Endothelial cell of umbilical vein (primary cell): ENCODE measurements around the gene COPE. TPM values are rescaled to one million over a fixed set of nuclear protein-coding genes. Genes with fewer than 3 reads are reported as not detected.

Experiments used
- BruUV-seq: library from RNA; stranded (reverse); fragments of 400-500 nt; replicated peaks from 2 replicates; lab custom pipeline; 2021; lab: Mats Ljungman, UMichigan
- CTCF ChIA-PET: fragments of 300-600, 350-600 bp; sonication (Branson Sonifier 250); formaldehyde crosslinking; loops from one replicate; lab custom pipeline; 2021; ENCODE audit warnings: antibody characterized with exemption, inconsistent platforms; lab: Charles Lee
- POLR2A ChIA-PET: fragments of 300-600, 350-600 bp; sonication (Branson Sonifier 250); formaldehyde crosslinking; loops from one replicate; lab custom pipeline; 2021; ENCODE audit warnings: antibody characterized with exemption, inconsistent platforms; lab: Charles Lee
- DNase-seq: peaks from one replicate; pipeline ENCODE4 v3.0.0-alpha.2; 2011; ENCODE audit warnings: low read depth, low spot score
- FAIRE-seq: peaks from 2 replicates; lab custom pipeline; 2011; peaks lifted over from hg19 to GRCh38; lab: Jason Lieb, UNC
- H2AFZ ChIP-seq: 2 replicates; pipeline ENCODE4 v1.6.0; 2012; ENCODE audit warnings: low read depth, low read length, control low read depth, inconsistent platforms
- H3K27ac ChIP-seq: 2 replicates; pipeline ENCODE4 v1.5.1; 2011; ENCODE audit warnings: low read depth, mild to moderate bottlenecking, control low read depth, low read length, moderate library complexity; ENCODE audit not compliant: insufficient read depth
- H3K27me3 ChIP-seq, 2 experiments: 2 replicates each; pipeline versions ENCODE4 v1.6.0 to v1.6.1; 2011; ENCODE audit warnings: low read length in 2 of 2, mixed read lengths in 1 of 2; ENCODE audit not compliant: control insufficient read depth in 2 of 2, insufficient read depth in 2 of 2
- H3K36me3 ChIP-seq, 2 experiments: 2 replicates in 1 of 2; 3 replicates in 1 of 2; pipeline ENCODE4 v1.5.1; 2011; ENCODE audit warnings: low read length in 2 of 2, mild to moderate bottlenecking in 1 of 2, moderate library complexity in 1 of 2; ENCODE audit not compliant: control insufficient read depth in 2 of 2, insufficient read depth in 2 of 2; ENCODE audit errors: extremely low read depth in 1 of 2
- H3K4me1 ChIP-seq: 3 replicates; pipeline ENCODE4 v1.5.1; 2011; ENCODE audit warnings: mild to moderate bottlenecking, low read length; ENCODE audit not compliant: control insufficient read depth, insufficient read depth; ENCODE audit errors: extremely low read depth
- H3K4me2 ChIP-seq: 2 replicates; pipeline ENCODE4 v1.6.1; 2011; ENCODE audit warnings: low read length, control low read depth, mixed read lengths; ENCODE audit not compliant: insufficient read depth
- H3K4me3 ChIP-seq, 3 experiments: fragments of 200-600 bp in 1 of 3; sonication (generic), shearing (Covaris generic) in 1 of 3; replicated peaks in 1 of 3; 2 replicates each; pipeline ENCODE4 v1.5.1; 2011 to 2016; ENCODE audit warnings: control low read depth in 3 of 3, low read length in 3 of 3, mild to moderate bottlenecking in 2 of 3, inconsistent platforms in 1 of 3, low read depth in 1 of 3, moderate library complexity in 1 of 3; ENCODE audit not compliant: insufficient read depth in 1 of 3
- H3K79me2 ChIP-seq: 2 replicates; pipeline ENCODE4 v1.6.0; 2012; ENCODE audit warnings: low read length, inconsistent platforms; ENCODE audit not compliant: control insufficient read depth, insufficient read depth
- H3K9ac ChIP-seq: replicated peaks from 2 replicates; pipeline ENCODE3; 2011; ENCODE audit warnings: low read length, control low read depth; ENCODE audit not compliant: insufficient read depth; ENCODE audit errors: extremely low read depth
- H3K9me1 ChIP-seq: replicated peaks from 3 replicates; pipeline ENCODE4 v1.6.0; 2011; ENCODE audit warnings: mild to moderate bottlenecking, low read length; ENCODE audit not compliant: control insufficient read depth, insufficient read depth; ENCODE audit errors: extremely low read depth
- H3K9me3 ChIP-seq: replicated peaks from 2 replicates; pipeline ENCODE4 v1.5.1; 2012; ENCODE audit warnings: low read length, inconsistent platforms; ENCODE audit not compliant: control insufficient read depth, insufficient read depth
- H4K20me1 ChIP-seq: replicated peaks from 2 replicates; pipeline ENCODE3; 2011; ENCODE audit warnings: mild to moderate bottlenecking, low read length; ENCODE audit not compliant: control insufficient read depth, insufficient read depth; ENCODE audit errors: extremely low read depth
- CTCF ChIP-seq, 2 donors: IDR thresholded peaks; 1 replicate in 1 of 2; 2 replicates in 1 of 2; pipeline ENCODE4 v1.5.1; 2011; ENCODE audit warnings: low read length in 2 of 2, mild to moderate bottlenecking in 2 of 2, moderate library complexity in 2 of 2, control low read depth in 1 of 2, inconsistent platforms in 1 of 2, low read depth in 1 of 2; ENCODE audit not compliant: insufficient read depth in 1 of 2; ENCODE audit errors: extremely low read depth in 1 of 2
- EZH2 ChIP-seq: IDR thresholded peaks from 2 replicates; pipeline ENCODE4 v1.6.1; 2012; ENCODE audit warnings: borderline replicate concordance, low read depth, mild to moderate bottlenecking, moderate library complexity, low read length, inconsistent platforms; ENCODE audit not compliant: severe bottlenecking
- FOS ChIP-seq: IDR thresholded peaks from 2 replicates; pipeline ENCODE4 v1.6.1; 2011; ENCODE audit warnings: mild to moderate bottlenecking, low read length, moderate library complexity, borderline replicate concordance; ENCODE audit not compliant: insufficient read depth
- GATA2 ChIP-seq: IDR thresholded peaks from 2 replicates; pipeline ENCODE4 v1.7.0; 2011; ENCODE audit warnings: low read depth, mild to moderate bottlenecking, moderate library complexity, mixed read lengths, low read length; ENCODE audit not compliant: insufficient read length, insufficient read depth
- JUN ChIP-seq: IDR thresholded peaks from 2 replicates; pipeline ENCODE4 v1.6.1; 2011; ENCODE audit warnings: borderline replicate concordance, low read depth; ENCODE audit not compliant: insufficient read length, insufficient read depth
- POLR2A ChIP-seq: IDR thresholded peaks from 2 replicates; pipeline ENCODE4 v1.6.1; 2012; ENCODE audit warnings: low read depth, mild to moderate bottlenecking, control low read depth, low read length
- POLR2AphosphoS5 ChIP-seq: IDR thresholded peaks from 2 replicates; pipeline ENCODE4 v1.6.1; 2012; ENCODE audit warnings: low read depth, mild to moderate bottlenecking, control low read depth, low read length, moderate library complexity; ENCODE audit not compliant: insufficient read depth
- dilution Hi-C: fragments of 300-500 bp; cut with MboI; formaldehyde crosslinking; loops from one replicate; pipeline ENCODE4 v1.15.0; 2019; ENCODE audit warnings: low sequenced_read_pairs; ENCODE audit not compliant: extremely low pct_ligation_motif_present
- intact Hi-C: fragments of 100-400 bp; cut with micrococcal nuclease; formaldehyde crosslinking; loops from one replicate; pipeline ENCODE4 v1.10.0; 2022
- polyA plus RNA-seq, 4 experiments: library from polyadenylated mRNA; depleted of rRNA in 3 of 4; stranded (reverse) in 3 of 4; unstranded in 1 of 4; fragments of >200 nt; gene quantifications; 2 replicates each; pipeline versions ENCODE4 v1.2.1 to v1.2.3, GENCODE V29; 2011 to 2012; ENCODE audit warnings: missing spikeins in 1 of 4
- total RNA-seq: library from RNA; stranded (reverse); gene quantifications from 2 replicates; pipeline ENCODE4 v1.2.3, GENCODE V29; 2021

Gene COPE
- total and polyA plus RNA-seq, 2 donors (not counting 3 experiments of a cell fraction or from before 2014, with no cell fraction given) = 252 to 407 TPM

GRCh38 chr19:18889949-18890745 lies 29.0 kb downstream of the COPE start:
- no peak overlapping the region for H3K27ac ChIP-seq
- FAIRE-seq = no peak
- H3K9ac ChIP-seq = no peak overlapping the region
- H3K27me3 ChIP-seq = peaks cover 0 to 2% of the 10 kb centered on the region in 2 experiments
- H3K79me2 ChIP-seq = no peaks in the 10 kb centered on the region
- CTCF ChIA-PET = no interaction called here
- TF ChIP-seq CTCF (IDR thresholded peaks at IDR 0.05; ENCODE audit: extremely low read depth in 1 of 2, insufficient read depth in 1 of 2, low read depth in 1 of 2, low read length in 2 of 2) = no peak
- TF ChIP-seq EZH2 = no peak
- no peak for TF ChIP-seq POLR2AphosphoS5
- TF ChIP-seq FOS = no peak
- TF ChIP-seq POLR2A = no peak
- no peak for TF ChIP-seq GATA2
- TF ChIP-seq JUN = no peak
- no peaks in the 10 kb centered on the region for H3K36me3 ChIP-seq
- H3K9me3 ChIP-seq = no peaks in the 10 kb centered on the region
- no TSS peak for BruUV-seq
- dilution Hi-C loops (no loop called here), intact Hi-C loops (no loop called here)
- no peaks in the 10 kb centered on the region for H3K9me1 ChIP-seq
- H3K4me1 ChIP-seq = no peaks in the 10 kb centered on the region
- no peak overlapping the region for H3K4me3 ChIP-seq
- DNase-seq = no peak
- H3K4me2 ChIP-seq = no peak overlapping the region
- no peaks in the 10 kb centered on the region for H4K20me1 ChIP-seq
- POLR2A ChIA-PET = no interaction called here
- H2AFZ ChIP-seq = no peak overlapping the region
